Measurements from ENCODE around the gene MYH11.
A peak's percentile ranks its signal among the peaks of the same experiment; 100 is the strongest.
"Not testable (repeated sequence)": the region's sequence is repeated elsewhere in the genome, so short reads cannot be mapped to it uniquely, and the experiment has no call there.

The MYH11 gene

DNA sequence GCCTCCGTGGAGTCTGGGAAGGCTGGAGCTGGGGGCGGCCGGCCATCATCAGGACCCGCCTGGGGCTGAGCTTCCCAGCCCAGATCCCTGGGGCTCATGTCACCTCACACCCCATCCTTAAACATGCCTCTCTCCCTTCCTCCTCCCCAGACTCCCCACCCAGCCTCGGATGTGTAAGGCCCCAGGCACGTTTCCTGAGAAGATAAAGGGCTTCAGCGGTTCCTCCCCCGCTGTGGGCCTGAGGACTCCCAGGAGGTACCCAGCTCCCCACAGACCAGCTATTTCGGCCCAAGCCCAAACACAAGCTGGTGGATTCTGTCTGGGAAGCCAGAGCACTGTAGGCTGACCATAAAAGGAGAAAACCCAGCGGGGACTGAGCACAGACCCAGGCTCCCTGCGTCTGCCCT lies 49.2 kb downstream of the MYH11 start:
- Histone ChIP-seq H3K4me3 (ENCODE audit: low read depth, low read length) (no peak overlapping the region), H3K36me3 (ENCODE audit: control insufficient read depth, insufficient read depth, low read length) (no peaks in the 10 kb centered on the region), H3K27me3 (ENCODE audit: control insufficient read depth, insufficient read depth, low read length) (no peaks in the 10 kb centered on the region), H3K4me1 (ENCODE audit: control insufficient read depth, insufficient read depth, low read length) (peaks cover 13% of the 10 kb centered on the region), H3K9ac (ENCODE audit: low read length) (peak overlapping the region; percentile 58), H3K9me3 (ENCODE audit: control insufficient read depth, insufficient read depth, low read depth, low read length) (peaks cover 8% of the 10 kb centered on the region), H3K27ac (ENCODE audit: low read depth, low read length) (no peak overlapping the region)

- Histone ChIP-seq H3K36me3 (ENCODE audit: control insufficient read depth, insufficient read depth, low read length) (no peaks in the 10 kb centered on the region), H3K4me3 (ENCODE audit: low read depth, low read length) (no peak overlapping the region), H3K27me3 (ENCODE audit: control insufficient read depth, insufficient read depth, low read length) (no peaks in the 10 kb centered on the region; the same call in 1 of the 2 replicates), H3K27ac (ENCODE audit: low read depth, low read length) (no peak overlapping the region), H3K4me1 (ENCODE audit: control insufficient read depth, insufficient read depth, low read length) (peaks cover 13% of the 10 kb centered on the region), H3K9ac (ENCODE audit: low read length) (no peak overlapping the region), H3K9me3 (ENCODE audit: control insufficient read depth, insufficient read depth, low read depth, low read length) (no peaks in the 10 kb centered on the region)
These were observed 53.2 kb downstream of the MYH11 start for GRCh38 chr16:15803618-15804017.

GRCh38 chr16:15799851-15800495 lies 56.9 kb downstream of the MYH11 start:
- H3K9me3 ChIP-seq (ENCODE audit: control insufficient read depth, insufficient read depth, low read depth, low read length): peaks cover 9% of the 10 kb centered on the region
- no peak overlapping the region for H3K9ac ChIP-seq (ENCODE audit: low read length)
- no peaks in the 10 kb centered on the region; the same call in 1 of the 2 replicates for H3K27me3 ChIP-seq (ENCODE audit: control insufficient read depth, insufficient read depth, low read length)
- H3K4me3 ChIP-seq (ENCODE audit: low read depth, low read length): no peak overlapping the region
- H3K27ac ChIP-seq (ENCODE audit: low read depth, low read length): no peak overlapping the region
- H3K4me1 ChIP-seq (ENCODE audit: control insufficient read depth, insufficient read depth, low read length): no peaks in the 10 kb centered on the region
- no peaks in the 10 kb centered on the region for H3K36me3 ChIP-seq (ENCODE audit: control insufficient read depth, insufficient read depth, low read length)

DNA sequence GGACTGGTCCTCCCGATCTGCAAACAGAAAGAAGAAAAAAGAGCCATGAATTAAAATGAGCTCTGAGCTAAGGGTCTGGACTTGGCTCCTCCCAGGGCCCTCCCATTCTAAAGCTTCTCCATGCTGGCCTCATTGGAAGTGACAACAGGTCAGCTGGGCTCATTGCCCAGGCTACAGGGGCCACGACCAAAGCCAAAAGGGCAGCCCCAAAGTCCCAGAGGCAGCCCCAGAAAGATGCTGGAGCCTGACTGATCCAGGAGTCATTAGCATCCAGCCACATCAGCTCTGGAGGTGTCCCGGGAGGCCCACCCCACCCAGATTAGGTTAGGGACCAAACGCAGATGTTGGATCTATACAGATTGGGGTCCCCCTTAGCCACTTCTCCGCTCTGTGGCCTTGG lies 58.2 kb downstream of the MYH11 start:
- Histone ChIP-seq H3K9me3 (ENCODE audit: control insufficient read depth, insufficient read depth, low read depth, low read length) (peaks cover 9% of the 10 kb centered on the region), H3K36me3 (ENCODE audit: control insufficient read depth, insufficient read depth, low read length) (no peaks in the 10 kb centered on the region), H3K4me1 (ENCODE audit: control insufficient read depth, insufficient read depth, low read length) (peaks cover 3% of the 10 kb centered on the region; the same call in 1 of the 2 replicates), H3K4me3 (ENCODE audit: low read depth, low read length) (no peak overlapping the region), H3K9ac (ENCODE audit: low read length) (no peak overlapping the region), H3K27me3 (ENCODE audit: control insufficient read depth, insufficient read depth, low read length) (no peaks in the 10 kb centered on the region; the same call in 1 of the 2 replicates), H3K27ac (ENCODE audit: low read depth, low read length) (no peak overlapping the region)

DNA sequence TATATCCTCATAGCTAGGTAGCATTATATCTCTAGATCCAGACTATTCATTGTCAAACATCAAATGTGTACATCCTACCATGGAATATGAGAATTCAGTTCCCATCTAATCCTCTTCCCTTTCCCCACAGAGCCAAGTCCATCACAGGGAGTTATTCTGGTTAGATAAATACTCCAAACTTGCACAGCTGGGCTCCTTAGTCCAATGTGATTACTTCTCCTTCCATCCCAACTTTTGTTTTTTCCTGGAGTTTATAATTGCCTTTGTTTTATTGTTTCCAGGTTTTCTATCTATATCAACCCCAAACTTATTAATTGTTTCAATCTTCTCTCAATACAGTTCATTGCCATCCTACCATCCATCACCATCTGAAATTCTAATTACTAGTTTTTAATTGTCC lies 59.9 kb downstream of the MYH11 start:
- no peak overlapping the region for H3K9ac ChIP-seq (ENCODE audit: low read length)
- H3K9me3 ChIP-seq (ENCODE audit: control insufficient read depth, insufficient read depth, low read depth, low read length): peaks cover 9% of the 10 kb centered on the region
- peaks cover 3% of the 10 kb centered on the region; the same call in 1 of the 2 replicates for H3K4me1 ChIP-seq (ENCODE audit: control insufficient read depth, insufficient read depth, low read length)

GRCh38 chr16:15795615-15796014 lies 61.2 kb downstream of the MYH11 start:
- Histone ChIP-seq H3K9ac (ENCODE audit: low read length) (no peak overlapping the region), H3K9me3 (ENCODE audit: control insufficient read depth, insufficient read depth, low read depth, low read length) (peaks cover 9% of the 10 kb centered on the region), H3K4me3 (ENCODE audit: low read depth, low read length) (no peak overlapping the region), H3K27me3 (ENCODE audit: control insufficient read depth, insufficient read depth, low read length) (no peaks in the 10 kb centered on the region; the same call in 1 of the 2 replicates), H3K4me1 (ENCODE audit: control insufficient read depth, insufficient read depth, low read length) (peaks cover 3% of the 10 kb centered on the region; the same call in 1 of the 2 replicates), H3K27ac (ENCODE audit: low read depth, low read length) (no peak overlapping the region), H3K36me3 (ENCODE audit: control insufficient read depth, insufficient read depth, low read length) (no peaks in the 10 kb centered on the region)

More for the DNA sequence above, 59.9 kb downstream of the MYH11 start:
- Histone ChIP-seq H3K27me3 (ENCODE audit: control insufficient read depth, insufficient read depth, low read length) (no peaks in the 10 kb centered on the region; the same call in 1 of the 2 replicates), H3K36me3 (ENCODE audit: control insufficient read depth, insufficient read depth, low read length) (no peaks in the 10 kb centered on the region), H3K27ac (ENCODE audit: low read depth, low read length) (no peak overlapping the region), H3K4me3 (ENCODE audit: low read depth, low read length) (no peak overlapping the region)

GRCh38 chr16:15792563-15792971 lies 64.3 kb downstream of the MYH11 start:
- Histone ChIP-seq H3K27ac (ENCODE audit: low read depth, low read length) (no peak overlapping the region), H3K4me3 (ENCODE audit: low read depth, low read length) (no peak overlapping the region), H3K9me3 (ENCODE audit: control insufficient read depth, insufficient read depth, low read depth, low read length) (peaks cover 9% of the 10 kb centered on the region), H3K27me3 (ENCODE audit: control insufficient read depth, insufficient read depth, low read length) (no peaks in the 10 kb centered on the region), H3K36me3 (ENCODE audit: control insufficient read depth, insufficient read depth, low read length) (no peaks in the 10 kb centered on the region), H3K4me1 (ENCODE audit: control insufficient read depth, insufficient read depth, low read length) (peaks cover 3% of the 10 kb centered on the region; the same call in 1 of the 2 replicates), H3K9ac (ENCODE audit: low read length) (no peak overlapping the region)

GRCh38 chr16:15790458-15790857 lies 66.4 kb downstream of the MYH11 start:
- no peaks in the 10 kb centered on the region for H3K27me3 ChIP-seq (ENCODE audit: control insufficient read depth, insufficient read depth, low read length)
- no peaks in the 10 kb centered on the region for H3K9me3 ChIP-seq (ENCODE audit: control insufficient read depth, insufficient read depth, low read depth, low read length)
- peaks cover 3% of the 10 kb centered on the region; the same call in 1 of the 2 replicates for H3K4me1 ChIP-seq (ENCODE audit: control insufficient read depth, insufficient read depth, low read length)
- no peak overlapping the region for H3K4me3 ChIP-seq (ENCODE audit: low read depth, low read length)
- H3K9ac ChIP-seq (ENCODE audit: low read length): no peak overlapping the region
- no peak overlapping the region for H3K27ac ChIP-seq (ENCODE audit: low read depth, low read length)
- H3K36me3 ChIP-seq (ENCODE audit: control insufficient read depth, insufficient read depth, low read length): no peaks in the 10 kb centered on the region

DNA sequence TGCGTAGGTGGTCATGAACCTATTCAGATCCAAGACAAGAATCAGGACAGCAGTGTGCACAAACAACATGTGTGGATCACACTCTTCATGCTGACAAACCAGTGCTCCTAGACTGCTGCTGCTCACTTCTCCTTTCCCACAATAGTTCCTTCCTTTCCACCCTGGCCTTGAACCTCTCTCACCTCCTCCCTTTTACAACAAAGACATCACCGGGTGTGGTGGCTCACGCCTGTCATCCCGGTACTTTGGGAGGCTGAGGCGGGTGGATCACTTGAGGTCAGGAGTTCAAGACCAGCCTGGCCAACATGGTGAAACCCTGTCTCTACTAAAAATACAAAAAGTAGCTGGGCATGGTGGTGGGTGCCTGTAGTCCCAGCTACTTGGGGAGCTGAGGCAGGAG lies 67.0 kb downstream of the MYH11 start:
- H3K4me3 ChIP-seq (ENCODE audit: low read depth, low read length); H3K27ac ChIP-seq (ENCODE audit: low read depth, low read length); H3K9me3 ChIP-seq (ENCODE audit: control insufficient read depth, insufficient read depth, low read depth, low read length); H3K36me3 ChIP-seq (ENCODE audit: control insufficient read depth, insufficient read depth, low read length); H3K27me3 ChIP-seq (ENCODE audit: control insufficient read depth, insufficient read depth, low read length); H3K9ac ChIP-seq (ENCODE audit: low read length); H3K4me1 ChIP-seq (ENCODE audit: control insufficient read depth, insufficient read depth, low read length): not testable (repeated sequence)

GRCh38 chr16:15788846-15789239 lies 68.0 kb downstream of the MYH11 start:
- Histone ChIP-seq H3K27me3 (ENCODE audit: control insufficient read depth, insufficient read depth, low read length) (no peaks in the 10 kb centered on the region), H3K9ac (ENCODE audit: low read length) (no peak overlapping the region), H3K4me3 (ENCODE audit: low read depth, low read length) (no peak overlapping the region), H3K27ac (ENCODE audit: low read depth, low read length) (no peak overlapping the region), H3K36me3 (ENCODE audit: control insufficient read depth, insufficient read depth, low read length) (no peaks in the 10 kb centered on the region), H3K4me1 (ENCODE audit: control insufficient read depth, insufficient read depth, low read length) (no peaks in the 10 kb centered on the region), H3K9me3 (ENCODE audit: control insufficient read depth, insufficient read depth, low read depth, low read length) (no peaks in the 10 kb centered on the region)

- Histone ChIP-seq H3K9me3 (ENCODE audit: control insufficient read depth, insufficient read depth, low read depth, low read length) (no peaks in the 10 kb centered on the region), H3K4me1 (ENCODE audit: control insufficient read depth, insufficient read depth, low read length) (no peaks in the 10 kb centered on the region), H3K27me3 (ENCODE audit: control insufficient read depth, insufficient read depth, low read length) (no peaks in the 10 kb centered on the region), H3K36me3 (ENCODE audit: control insufficient read depth, insufficient read depth, low read length) (no peaks in the 10 kb centered on the region), H3K9ac (ENCODE audit: low read length) (no peak overlapping the region), H3K4me3 (ENCODE audit: low read depth, low read length) (no peak overlapping the region), H3K27ac (ENCODE audit: low read depth, low read length) (no peak overlapping the region)
These were observed 70.3 kb downstream of the MYH11 start for GRCh38 chr16:15786501-15786900.
